Effector memory CD8-positive, alpha-beta T cell (primary cell): ENCODE measurements around the gene MESD.
A peak's percentile ranks its signal among the peaks of the same experiment; 100 is the strongest.
"Not testable (repeated sequence)": the region's sequence is repeated elsewhere in the genome, so short reads cannot be mapped to it uniquely, and the experiment has no call there.

Experiments used
- ATAC-seq: fragments of 150-1000 bp; cut with Tn5 transposase; replicated peaks from 2 replicates; pipeline ENCODE4 v1.10.0; 2021; ENCODE audit warnings: mild to moderate bottlenecking, moderate library complexity
- DNase-seq, 3 experiments: peaks; one replicate each; pipeline ENCODE4 v3.0.0; 2021
- H3K27ac Mint-ChIP-seq, 2 donors: one replicate each; pipeline ENCODE4 v1.8.0; 2022; ENCODE audit warnings: mild to moderate bottlenecking in 2 of 2, mixed read lengths in 2 of 2, moderate library complexity in 2 of 2
- H3K27me3 Mint-ChIP-seq, 2 donors: one replicate each; pipeline ENCODE4 v1.8.0; 2022; ENCODE audit warnings: mixed read lengths in 2 of 2
- H3K36me3 Mint-ChIP-seq: one replicate; pipeline ENCODE4 v1.8.0; 2022; ENCODE audit warnings: mild to moderate bottlenecking, moderate library complexity, mixed read lengths; ENCODE audit not compliant: insufficient read depth
- H3K4me1 Mint-ChIP-seq, 2 donors: one replicate each; pipeline ENCODE4 v1.8.0; 2022; ENCODE audit warnings: low read depth in 2 of 2, mixed read lengths in 2 of 2
- H3K4me3 Mint-ChIP-seq, 2 donors: one replicate each; pipeline ENCODE4 v1.8.0; 2022; ENCODE audit warnings: mild to moderate bottlenecking in 2 of 2, mixed read lengths in 2 of 2, moderate library complexity in 2 of 2
- H3K9me3 Mint-ChIP-seq, 2 donors: one replicate each; pipeline ENCODE4 v1.8.0; 2022; ENCODE audit warnings: mixed read lengths in 2 of 2

MESD gene

DNA sequence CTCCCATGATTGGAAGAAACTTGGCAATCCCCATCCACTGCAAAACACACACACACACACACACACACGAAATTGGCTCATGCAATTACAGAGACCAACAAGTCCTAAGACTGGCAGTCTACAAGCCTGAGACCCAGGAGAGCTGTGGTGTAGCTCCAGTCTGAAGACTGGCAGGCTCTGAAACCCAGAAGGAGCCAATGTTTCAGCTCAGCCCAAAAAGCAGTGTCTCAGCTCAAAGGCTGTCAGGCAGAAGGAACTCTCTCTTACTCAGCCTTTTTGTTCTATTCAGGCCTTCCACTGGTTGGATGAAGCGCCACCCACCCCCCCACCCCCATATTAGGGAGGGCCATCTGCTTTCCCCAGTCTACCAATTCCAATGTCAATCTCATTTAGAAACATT, 32.1 kb downstream of the MESD start:
- no peak for ATAC-seq
- Mint-ChIP-seq H3K9me3 (no peaks in the 10 kb centered on the region), H3K27me3 (no peaks in the 10 kb centered on the region), H3K36me3 (peaks cover 8% of the 10 kb centered on the region), H3K4me1 (peaks cover 18 to 38% of the 10 kb centered on the region in 2 donors), H3K4me3 (no peak overlapping the region), H3K27ac (peak overlapping the region in 1 of 2 donors; percentile 57)
- DNase-seq, result no peak

DNA sequence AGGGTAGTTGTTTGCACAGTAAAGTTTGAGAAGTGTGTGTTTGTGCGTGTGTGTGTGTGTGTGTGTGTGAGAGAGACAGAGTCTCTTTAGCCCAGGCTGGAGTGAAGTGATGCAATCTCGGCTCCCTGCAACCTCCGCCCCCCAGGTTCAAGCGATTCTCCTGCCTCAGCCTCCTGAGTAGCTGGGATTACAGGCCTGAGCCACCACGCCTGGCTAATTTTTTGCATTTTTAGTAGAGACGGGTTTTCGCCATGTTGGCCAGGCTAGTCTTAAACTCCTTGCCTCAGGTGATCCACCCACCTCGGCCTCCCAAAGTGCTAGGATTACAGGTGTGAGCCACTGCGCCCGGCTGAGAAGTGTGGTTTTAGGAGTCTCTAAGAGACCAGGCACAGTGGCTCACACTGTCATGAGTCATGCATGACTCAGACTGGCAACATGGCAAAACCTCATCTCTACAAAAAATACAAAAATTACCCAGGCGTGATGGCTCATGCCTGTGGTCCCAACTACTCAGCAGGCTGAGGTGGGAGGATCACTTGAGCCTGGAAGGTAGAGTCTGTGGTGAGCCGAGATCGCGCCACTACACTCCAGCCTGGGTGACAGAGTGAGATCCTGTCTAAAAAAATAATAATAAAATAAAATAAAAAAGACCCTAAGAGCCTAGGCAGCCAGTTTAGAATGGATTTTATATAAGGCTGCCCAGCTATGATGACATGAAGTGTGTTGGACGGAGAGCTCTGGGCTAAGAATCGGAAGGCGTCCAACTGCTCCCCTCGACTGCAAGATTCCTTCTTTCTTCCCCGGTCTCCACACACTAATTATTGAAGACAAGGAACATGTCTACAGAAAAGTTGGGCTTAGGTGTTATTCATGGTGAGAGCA, 33.8 kb downstream of the MESD start:
- Mint-ChIP-seq H3K27ac (peak overlapping the region in 1 of 2 donors; percentile 48), H3K36me3 (peaks cover 14% of the 10 kb centered on the region), H3K4me1 (peaks cover 10 to 20% of the 10 kb centered on the region in 2 donors)
- ATAC-seq, result peak; percentile 40
- H3K27me3 Mint-ChIP-seq, H3K4me3 Mint-ChIP-seq, H3K9me3 Mint-ChIP-seq, DNase-seq: not testable (repeated sequence)

DNA sequence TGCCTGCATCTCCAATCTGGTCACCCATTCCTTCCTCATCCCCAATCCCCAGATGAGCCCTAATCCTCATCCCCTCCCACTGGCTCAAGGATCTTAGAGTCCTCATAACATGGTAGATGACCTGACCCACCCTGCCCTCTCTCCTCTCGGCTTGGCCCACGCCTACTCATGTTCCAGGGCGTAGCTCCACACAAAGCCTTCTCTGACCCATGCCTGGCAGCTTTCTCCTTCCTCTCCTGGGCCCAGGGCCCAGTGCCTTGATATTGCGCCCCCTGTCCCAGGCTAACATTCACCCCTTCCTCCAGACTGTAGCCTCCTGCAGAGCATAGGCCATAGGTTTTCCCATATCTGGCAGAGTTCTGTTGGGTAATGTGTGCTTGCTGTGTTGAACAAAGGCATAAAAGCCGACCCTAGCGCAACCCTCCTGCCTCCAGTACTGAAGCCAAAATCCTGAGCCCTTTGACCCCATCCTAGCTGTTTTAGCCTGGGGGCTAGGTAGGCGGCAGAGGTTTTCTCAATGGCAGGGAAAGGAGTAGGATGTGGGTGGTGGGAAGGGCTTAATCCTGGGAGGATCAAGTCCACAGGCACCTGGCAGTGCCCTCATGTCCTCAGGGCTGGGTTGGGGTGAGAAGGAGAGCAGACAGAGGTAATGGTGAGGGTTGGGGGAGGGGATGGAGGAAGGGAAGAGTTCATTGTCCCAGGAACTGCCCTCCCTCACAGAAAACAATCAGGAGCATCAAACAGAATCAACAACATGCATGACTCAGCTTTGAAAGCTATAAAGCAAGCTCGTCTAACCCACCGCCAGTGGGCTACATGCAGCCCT, 35.5 kb downstream of the MESD start:
- no peaks in the 10 kb centered on the region for H3K27me3 Mint-ChIP-seq
- H3K4me3 Mint-ChIP-seq, result no peak overlapping the region
- no peak for ATAC-seq
- H3K4me1 Mint-ChIP-seq, result peaks cover 10 to 18% of the 10 kb centered on the region in 2 donors
- no peak overlapping the region for H3K27ac Mint-ChIP-seq
- H3K36me3 Mint-ChIP-seq, result peaks cover 13% of the 10 kb centered on the region
- no peaks in the 10 kb centered on the region for H3K9me3 Mint-ChIP-seq
- DNase-seq, result no peak

DNA sequence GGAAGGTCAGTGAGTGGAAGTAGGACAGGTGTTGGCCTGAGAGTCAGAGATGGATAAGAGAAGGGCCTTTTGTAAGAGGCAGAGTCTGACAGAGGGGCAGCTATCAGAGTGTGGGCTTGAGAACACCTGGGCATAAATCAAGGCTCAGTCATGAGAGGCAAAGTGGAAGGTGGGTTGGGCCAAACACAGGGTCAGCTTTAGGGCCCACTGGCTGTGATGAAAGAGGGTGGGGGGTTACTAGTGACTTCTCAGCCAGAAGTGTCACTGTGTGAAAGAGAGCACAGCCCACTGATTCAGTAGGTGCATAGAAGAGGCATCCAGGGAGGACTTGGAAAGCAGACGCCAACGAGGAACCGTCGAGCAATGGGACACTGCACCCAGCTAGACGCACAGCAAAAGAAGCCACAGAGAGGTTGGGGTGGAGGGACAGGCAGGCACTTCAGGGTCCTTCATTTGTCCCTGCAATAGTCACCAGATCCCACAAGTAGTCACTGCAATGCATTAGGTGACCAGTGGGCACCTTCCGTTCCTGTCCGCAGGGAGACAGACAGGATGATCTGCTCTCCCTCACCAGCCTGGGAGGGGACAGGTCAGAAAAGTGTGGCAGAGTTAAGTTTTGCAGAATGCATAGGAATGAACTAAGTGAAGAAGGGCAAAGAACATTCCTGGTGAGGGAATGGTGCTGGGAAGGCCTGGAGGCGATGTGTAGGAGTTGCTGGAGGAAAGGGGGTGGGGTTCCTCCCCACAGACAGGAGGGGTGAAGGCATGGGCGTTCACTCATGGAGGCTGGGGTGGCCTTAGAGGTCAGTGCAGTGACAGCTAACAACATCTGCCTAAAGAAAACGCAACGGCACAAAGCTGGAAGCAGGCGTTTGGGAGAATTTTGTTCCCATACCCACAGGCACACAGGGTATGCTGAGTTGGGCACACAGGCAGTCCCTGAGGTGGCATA, 36.3 kb downstream of the MESD start:
- no peaks in the 10 kb centered on the region for H3K27me3 Mint-ChIP-seq
- H3K9me3 Mint-ChIP-seq, result no peaks in the 10 kb centered on the region
- ATAC-seq (no peak), DNase-seq (no peak)
- no peak overlapping the region for H3K4me3 Mint-ChIP-seq
- H3K36me3 Mint-ChIP-seq, result peaks cover 9% of the 10 kb centered on the region
- no peak overlapping the region for H3K27ac Mint-ChIP-seq
- peaks cover 10 to 12% of the 10 kb centered on the region in 2 donors for H3K4me1 Mint-ChIP-seq

DNA sequence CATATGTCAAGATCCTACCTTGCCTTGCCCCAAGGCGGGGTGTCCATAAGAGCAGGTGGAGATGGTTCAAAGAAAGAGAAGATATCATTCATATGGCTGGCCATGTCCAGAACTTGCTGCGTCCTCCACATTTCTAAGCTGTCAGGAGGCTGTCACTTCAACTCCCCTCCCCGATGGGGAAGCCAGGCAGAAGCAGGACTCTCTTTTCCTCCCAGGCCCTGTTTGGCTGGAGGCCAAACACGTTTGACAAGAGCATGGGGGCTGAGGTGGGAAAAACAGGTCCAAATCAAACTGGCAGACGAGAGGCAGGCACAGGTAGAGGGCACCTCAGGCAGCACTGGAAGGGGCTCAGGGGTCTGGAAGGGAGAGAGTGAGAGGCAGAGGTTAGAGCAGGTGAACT, 37.7 kb downstream of the MESD start:
- Mint-ChIP-seq H3K4me1 (peaks cover 10 to 12% of the 10 kb centered on the region in 2 donors), H3K27me3 (no peaks in the 10 kb centered on the region), H3K9me3 (no peaks in the 10 kb centered on the region), H3K36me3 (peaks cover 9% of the 10 kb centered on the region), H3K27ac (peak overlapping the region in 1 of 2 donors; percentile 17), H3K4me3 (no peak overlapping the region)
- DNase-seq (no peak), ATAC-seq (no peak)

DNA sequence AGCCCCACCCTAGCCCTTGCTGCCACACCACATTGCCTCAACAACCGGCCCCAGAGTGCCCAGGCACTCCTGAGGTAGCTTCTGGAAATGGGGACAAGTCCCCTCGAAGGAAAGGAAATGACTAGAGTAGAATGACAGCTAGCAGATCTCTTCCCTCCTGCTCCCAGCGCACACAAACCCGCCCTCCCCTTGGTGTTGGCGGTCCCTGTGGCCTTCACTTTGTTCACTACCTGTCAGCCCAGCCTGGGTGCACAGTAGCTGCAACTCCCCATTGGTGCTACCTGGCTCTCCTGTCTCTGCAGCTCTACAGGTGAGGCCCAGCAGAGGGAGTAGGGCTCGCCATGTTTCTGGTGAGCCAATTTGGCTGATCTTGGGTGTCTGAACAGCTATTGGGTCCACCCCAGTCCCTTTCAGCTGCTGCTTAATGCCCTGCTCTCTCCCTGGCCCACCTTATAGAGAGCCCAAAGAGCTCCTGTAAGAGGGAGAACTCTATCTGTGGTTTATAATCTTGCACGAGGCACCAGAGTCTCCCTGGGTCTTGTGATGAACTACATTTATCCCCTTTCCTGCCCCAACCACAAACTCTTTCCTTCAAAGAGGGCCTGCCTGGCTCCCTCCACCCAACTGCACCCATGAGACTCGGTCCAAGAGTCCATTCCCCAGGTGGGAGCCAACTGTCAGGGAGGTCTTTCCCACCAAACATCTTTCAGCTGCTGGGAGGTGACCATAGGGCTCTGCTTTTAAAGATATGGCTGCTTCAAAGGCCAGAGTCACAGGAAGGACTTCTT, 39.1 kb downstream of the MESD start:
- ATAC-seq, result no peak
- no peaks in the 10 kb centered on the region for H3K9me3 Mint-ChIP-seq
- H3K27ac Mint-ChIP-seq, result no peak overlapping the region
- DNase-seq, result no peak
- no peaks in the 10 kb centered on the region for H3K27me3 Mint-ChIP-seq
- peaks cover 7% of the 10 kb centered on the region in 2 donors for H3K4me1 Mint-ChIP-seq
- H3K36me3 Mint-ChIP-seq, result peaks cover 21% of the 10 kb centered on the region
- no peak overlapping the region for H3K4me3 Mint-ChIP-seq

DNA sequence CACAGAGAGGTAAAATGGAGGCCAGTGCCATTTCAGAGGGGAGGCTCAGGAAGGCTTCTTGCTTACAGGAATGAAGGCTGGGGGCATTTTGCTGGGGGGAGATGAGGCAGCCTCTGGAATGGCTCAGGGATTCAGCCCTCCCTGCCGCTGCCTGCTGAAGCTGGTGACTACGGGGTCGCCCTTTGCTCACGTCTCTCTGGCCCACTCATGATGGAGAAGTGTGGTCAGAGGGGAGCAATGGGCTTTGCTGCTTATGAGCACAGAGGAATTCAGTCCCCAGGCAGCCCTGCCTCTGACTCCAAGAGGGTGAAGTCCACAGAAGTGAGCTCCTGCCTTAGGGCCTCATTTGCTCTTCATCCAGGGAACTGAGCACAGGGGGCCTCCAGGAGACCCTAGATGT, 39.9 kb downstream of the MESD start:
- no peaks in the 10 kb centered on the region for H3K9me3 Mint-ChIP-seq
- H3K36me3 Mint-ChIP-seq, result peaks cover 21% of the 10 kb centered on the region

DNA sequence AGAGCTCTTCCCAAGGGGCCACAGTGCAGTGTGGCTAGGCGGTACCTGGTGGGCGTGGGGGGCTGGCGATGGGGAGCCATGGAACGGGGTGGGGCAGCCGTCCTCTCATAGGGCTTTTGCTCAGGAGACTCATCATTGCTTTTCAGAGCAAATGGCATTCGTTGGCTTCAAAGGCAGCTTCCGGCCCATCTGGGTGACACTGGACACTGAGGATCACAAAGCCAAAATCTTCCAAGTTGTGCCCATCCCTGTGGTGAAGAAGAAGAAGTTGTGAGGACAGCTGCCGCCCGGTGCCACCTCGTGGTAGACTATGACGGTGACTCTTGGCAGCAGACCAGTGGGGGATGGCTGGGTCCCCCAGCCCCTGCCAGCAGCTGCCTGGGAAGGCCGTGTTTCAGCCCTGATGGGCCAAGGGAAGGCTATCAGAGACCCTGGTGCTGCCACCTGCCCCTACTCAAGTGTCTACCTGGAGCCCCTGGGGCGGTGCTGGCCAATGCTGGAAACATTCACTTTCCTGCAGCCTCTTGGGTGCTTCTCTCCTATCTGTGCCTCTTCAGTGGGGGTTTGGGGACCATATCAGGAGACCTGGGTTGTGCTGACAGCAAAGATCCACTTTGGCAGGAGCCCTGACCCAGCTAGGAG, 40.8 kb downstream of the MESD start:
- H3K4me3 Mint-ChIP-seq, result no peak overlapping the region
- DNase-seq, result no peak
- peaks cover 0 to 5% of the 10 kb centered on the region in 2 donors for H3K4me1 Mint-ChIP-seq
- peaks cover 21% of the 10 kb centered on the region for H3K36me3 Mint-ChIP-seq
- H3K9me3 Mint-ChIP-seq, result no peaks in the 10 kb centered on the region
- no peaks in the 10 kb centered on the region for H3K27me3 Mint-ChIP-seq
- ATAC-seq, result no peak
- H3K27ac Mint-ChIP-seq, result no peak overlapping the region

More for the DNA sequence above, 39.9 kb downstream of the MESD start:
- no peak for ATAC-seq
- Mint-ChIP-seq H3K27me3 (no peaks in the 10 kb centered on the region), H3K4me3 (no peak overlapping the region), H3K4me1 (peaks cover 7% of the 10 kb centered on the region in 2 donors), H3K27ac (no peak overlapping the region)
- no peak for DNase-seq

DNA sequence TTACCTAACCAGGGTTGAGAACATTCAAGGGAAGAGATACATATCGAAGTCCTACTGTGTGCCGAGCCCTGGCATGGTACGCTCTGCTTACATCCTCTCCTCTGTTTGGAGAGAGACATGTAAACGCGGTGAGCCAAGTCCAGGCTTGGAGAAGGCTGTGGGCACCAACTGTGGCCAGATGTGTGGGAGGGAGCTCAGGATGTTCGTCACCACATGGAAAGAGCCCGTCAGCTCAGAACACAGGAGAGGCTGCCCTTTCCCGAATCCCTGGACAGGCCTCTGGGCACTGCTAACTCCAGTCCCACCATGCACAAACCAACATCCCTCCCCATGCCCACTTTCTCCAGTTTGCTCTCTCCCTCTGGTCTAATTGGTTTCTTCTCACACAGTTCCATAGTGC, 43.0 kb downstream of the MESD start:
- H3K9me3 Mint-ChIP-seq, result no peaks in the 10 kb centered on the region

DNA sequence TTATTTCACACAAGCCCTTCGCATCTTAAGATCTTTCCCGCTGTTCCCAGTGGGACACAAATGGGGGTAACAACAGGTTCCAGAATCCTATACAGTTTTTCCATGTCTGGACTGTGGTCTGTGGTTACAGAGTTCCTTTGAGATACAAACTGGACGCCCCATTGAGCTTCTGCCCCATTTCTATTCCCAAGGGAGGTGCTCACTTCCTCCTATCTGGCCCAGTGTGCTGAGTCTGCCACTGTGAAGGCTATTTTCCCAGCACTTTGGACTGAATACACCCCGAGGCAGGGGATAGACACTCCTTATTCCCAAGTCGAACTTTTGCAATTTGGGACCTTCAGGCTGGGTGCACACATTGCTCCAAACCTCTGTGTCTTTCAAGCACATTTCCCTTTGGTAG, 44.0 kb downstream of the MESD start:
- ATAC-seq (no peak), DNase-seq (no peak)
- Mint-ChIP-seq H3K9me3 (no peaks in the 10 kb centered on the region), H3K27me3 (no peaks in the 10 kb centered on the region), H3K4me3 (no peak overlapping the region), H3K27ac (peak overlapping the region in 1 of 2 donors; percentile 35), H3K4me1 (no peaks in the 10 kb centered on the region), H3K36me3 (peaks cover 13% of the 10 kb centered on the region)

More for the DNA sequence above, 43.0 kb downstream of the MESD start:
- Mint-ChIP-seq H3K27me3 (no peaks in the 10 kb centered on the region), H3K4me1 (no peaks in the 10 kb centered on the region), H3K4me3 (no peak overlapping the region), H3K36me3 (peaks cover 16% of the 10 kb centered on the region), H3K27ac (peak overlapping the region in 1 of 2 donors; percentile 27)
- no peak for DNase-seq
- no peak for ATAC-seq

DNA sequence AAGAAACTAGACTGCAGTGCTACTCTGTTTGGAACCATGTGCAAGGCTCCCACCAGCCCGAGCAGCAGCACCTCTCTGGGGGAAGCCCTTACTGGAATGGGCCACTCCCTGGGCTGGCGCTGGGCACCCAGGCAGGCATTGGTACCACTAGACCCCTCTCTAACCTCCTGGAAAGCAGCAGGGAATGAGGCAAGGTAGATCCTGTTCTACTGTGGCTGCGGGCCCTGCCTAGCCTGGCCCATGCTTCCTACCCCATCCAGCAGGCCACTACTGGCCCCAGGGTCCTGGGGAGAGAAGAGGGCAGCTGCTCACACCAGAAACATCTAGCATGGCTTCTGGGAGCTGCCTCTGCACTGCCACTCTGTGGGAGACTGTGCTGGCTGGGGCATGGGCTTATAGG, 44.8 kb downstream of the MESD start:
- H3K9me3 Mint-ChIP-seq, result no peaks in the 10 kb centered on the region
- H3K27me3 Mint-ChIP-seq, result no peaks in the 10 kb centered on the region
- H3K4me1 Mint-ChIP-seq, result no peaks in the 10 kb centered on the region
- H3K4me3 Mint-ChIP-seq, result no peak overlapping the region
- no peak for DNase-seq
- no peak for ATAC-seq
- peaks cover 12% of the 10 kb centered on the region for H3K36me3 Mint-ChIP-seq
- no peak overlapping the region for H3K27ac Mint-ChIP-seq
